Skeletal muscle tissue (tissue), 4 donors: ENCODE data around the gene OFD1. TPM values are rescaled to one million over a fixed set of nuclear protein-coding genes. Genes with fewer than 3 reads are reported as not detected.

Experiments
- H3K27ac ChIP-seq: one replicate; pipeline ENCODE4 v1.7.0; 2013; ENCODE audit warnings: mild to moderate bottlenecking, low read depth, low read length, inconsistent platforms
- H3K27me3 ChIP-seq, 3 donors: one replicate each; pipeline ENCODE4 v1.7.0; 2013; ENCODE audit warnings: low read length in 3 of 3; ENCODE audit not compliant: control insufficient read depth in 3 of 3, insufficient read depth in 3 of 3
- H3K36me3 ChIP-seq, 3 donors: one replicate each; pipeline ENCODE4 v1.7.0; 2013; ENCODE audit warnings: low read length in 3 of 3; ENCODE audit not compliant: control insufficient read depth in 3 of 3, insufficient read depth in 3 of 3
- H3K4me1 ChIP-seq, 3 donors: one replicate each; pipeline ENCODE4 v1.7.0; 2013; ENCODE audit warnings: low read length in 3 of 3, mild to moderate bottlenecking in 3 of 3; ENCODE audit not compliant: control insufficient read depth in 3 of 3, insufficient read depth in 3 of 3
- H3K4me3 ChIP-seq, 3 donors: one replicate each; pipeline ENCODE4 v1.7.0; 2013; ENCODE audit warnings: low read length in 3 of 3
- H3K9ac ChIP-seq, 3 donors: one replicate each; pipeline ENCODE4 v1.7.0; 2013; ENCODE audit warnings: low read length in 3 of 3, mild to moderate bottlenecking in 3 of 3, moderate library complexity in 2 of 3, low read depth in 1 of 3
- H3K9me3 ChIP-seq, 3 donors: one replicate each; pipeline ENCODE4 v1.7.0; 2013; ENCODE audit warnings: low read length in 3 of 3; ENCODE audit not compliant: control insufficient read depth in 3 of 3
- total RNA-seq: library from RNA; depleted of rRNA; stranded (reverse); fragments of >200 nt; gene quantifications from one replicate; pipeline ENCODE4 v1.2.3, GENCODE V29; 2014
- donor health status: Osteomylitis.

OFD1 gene
- total RNA-seq, 1 donor from 2014 or later = 7.3 TPM

GRCh38 chrX:13702111-13702789 lies 32.3 kb upstream of the OFD1 start:
- Histone ChIP-seq H3K27me3 (no peaks in the 10 kb centered on the region), H3K9ac (no peak overlapping the region), H3K27ac (no peak overlapping the region), H3K9me3 (no peaks in the 10 kb centered on the region), H3K4me3 (no peak overlapping the region), H3K4me1 (peaks cover 14 to 18% (median 16%) of the 10 kb centered on the region in 3 donors), H3K36me3 (no peaks in the 10 kb centered on the region)

GRCh38 chrX:13703135-13703534 lies 31.4 kb upstream of the OFD1 start:
- Histone ChIP-seq H3K9me3 (no peaks in the 10 kb centered on the region), H3K9ac (no peak overlapping the region), H3K4me3 (no peak overlapping the region), H3K4me1 (peaks cover 14 to 18% (median 16%) of the 10 kb centered on the region in 3 donors), H3K27me3 (no peaks in the 10 kb centered on the region), H3K27ac (no peak overlapping the region), H3K36me3 (no peaks in the 10 kb centered on the region)

DNA sequence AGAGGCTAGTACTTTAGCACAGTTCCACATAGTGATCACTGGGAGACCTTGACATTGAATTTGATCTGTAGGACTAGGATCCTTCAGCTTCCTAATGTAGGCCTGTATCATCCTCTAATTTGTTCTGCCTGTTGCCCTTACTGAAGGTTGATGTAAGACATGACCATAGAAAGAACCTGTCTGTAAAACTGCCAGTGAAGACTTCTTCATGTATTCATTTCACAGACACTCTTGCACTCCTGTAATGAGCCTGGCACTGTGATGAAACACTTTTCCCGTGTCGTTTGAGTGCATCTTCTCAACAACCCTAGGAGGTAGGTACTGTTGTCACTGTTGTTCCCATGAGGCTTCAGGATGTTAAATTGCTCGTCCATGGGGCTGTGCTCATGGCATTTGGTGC lies 31.0 kb upstream of the OFD1 start:
- H3K9ac ChIP-seq = no peak overlapping the region
- no peaks in the 10 kb centered on the region for H3K36me3 ChIP-seq
- H3K27me3 ChIP-seq = no peaks in the 10 kb centered on the region
- H3K4me3 ChIP-seq = no peak overlapping the region
- H3K4me1 ChIP-seq = peaks cover 14 to 18% (median 16%) of the 10 kb centered on the region in 3 donors
- no peak overlapping the region for H3K27ac ChIP-seq
- no peaks in the 10 kb centered on the region for H3K9me3 ChIP-seq

GRCh38 chrX:13711141-13711540 lies 23.4 kb upstream of the OFD1 start:
- Histone ChIP-seq H3K4me1 (no peaks in the 10 kb centered on the region), H3K4me3 (no peak overlapping the region), H3K36me3 (peaks cover 3 to 7% (median 6%) of the 10 kb centered on the region in 3 donors), H3K27ac (no peak overlapping the region), H3K9me3 (no peaks in the 10 kb centered on the region), H3K9ac (no peak overlapping the region), H3K27me3 (no peaks in the 10 kb centered on the region)

- Histone ChIP-seq H3K4me3 (no peak overlapping the region), H3K27ac (no peak overlapping the region), H3K9me3 (no peaks in the 10 kb centered on the region), H3K36me3 (peaks cover 3 to 15% (median 8%) of the 10 kb centered on the region in 3 donors), H3K4me1 (peaks cover 4 to 11% (median 9%) of the 10 kb centered on the region in 3 donors), H3K9ac (no peak overlapping the region), H3K27me3 (no peaks in the 10 kb centered on the region)
Measured at GRCh38 chrX:13716455-13716854, 18.1 kb upstream of the OFD1 start.

DNA sequence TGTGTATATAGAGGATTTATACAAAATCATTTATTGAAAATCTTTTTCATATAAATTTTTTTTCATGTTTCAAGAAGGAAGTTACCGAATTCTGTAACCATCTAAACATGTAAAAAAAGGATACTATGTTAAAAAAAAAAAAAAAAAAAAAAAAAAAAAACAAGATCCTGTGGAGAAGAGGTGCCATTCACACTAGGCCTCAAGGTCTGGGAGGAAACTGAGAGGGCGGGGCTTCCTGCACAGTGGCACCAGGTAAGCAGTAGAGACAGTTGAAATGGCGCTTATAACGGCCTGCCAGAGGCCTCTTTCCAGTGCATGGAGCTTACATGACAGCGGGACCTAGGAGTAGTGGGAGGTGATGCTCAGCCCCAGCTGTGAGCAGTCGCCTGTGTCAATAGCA lies 17.6 kb upstream of the OFD1 start:
- no peak overlapping the region for H3K27ac ChIP-seq
- no peak overlapping the region for H3K9ac ChIP-seq
- H3K4me3 ChIP-seq = no peak overlapping the region
- peaks cover 4 to 13% (median 10%) of the 10 kb centered on the region in 3 donors for H3K4me1 ChIP-seq
- no peaks in the 10 kb centered on the region for H3K27me3 ChIP-seq
- H3K36me3 ChIP-seq = peaks cover 0 to 12% (median 5%) of the 10 kb centered on the region in 3 donors
- H3K9me3 ChIP-seq = no peaks in the 10 kb centered on the region

DNA sequence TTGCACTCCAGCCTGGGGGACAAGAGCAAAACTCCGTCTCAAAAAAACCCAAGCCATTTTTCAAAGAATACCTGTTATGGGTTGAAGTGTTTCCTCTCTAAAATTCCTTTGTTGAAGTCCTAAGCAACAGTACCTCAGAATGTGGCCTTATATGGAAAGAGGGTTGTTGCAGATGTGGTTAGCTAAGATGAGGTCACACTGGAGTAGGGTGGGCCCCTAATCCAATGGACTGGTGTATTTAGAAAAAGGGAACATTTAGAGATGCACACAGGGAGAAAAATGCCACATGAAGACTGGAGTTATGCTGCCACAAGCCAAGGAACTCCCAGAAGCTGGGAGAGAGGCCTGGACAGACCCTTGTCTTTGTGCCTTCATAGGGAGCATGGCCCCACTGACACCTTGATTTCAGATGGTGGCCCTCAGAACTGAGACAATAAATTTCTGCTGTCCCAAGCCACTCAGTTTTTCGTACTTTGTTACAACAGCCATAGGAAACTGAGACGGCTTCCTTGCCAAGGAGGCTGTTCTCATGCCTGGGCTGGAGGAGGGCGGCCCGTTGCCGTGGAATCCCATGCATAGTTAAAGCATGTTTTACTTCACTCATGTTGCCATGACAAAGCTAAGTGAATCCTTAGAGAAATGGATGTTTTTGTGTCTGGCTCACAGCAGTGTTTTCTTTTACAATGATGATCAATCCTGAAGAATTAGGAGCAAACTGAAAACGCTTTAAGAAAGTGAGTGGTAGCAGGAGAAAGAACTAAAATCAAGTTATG lies 16.7 kb upstream of the OFD1 start:
- peaks cover 8 to 15% (median 10%) of the 10 kb centered on the region in 3 donors for H3K4me1 ChIP-seq
- H3K36me3 ChIP-seq = peaks cover 0 to 12% (median 5%) of the 10 kb centered on the region in 3 donors
- H3K4me3 ChIP-seq = no peak overlapping the region
- peak overlapping the region; percentile 36 for H3K27ac ChIP-seq
- no peaks in the 10 kb centered on the region for H3K27me3 ChIP-seq
- H3K9ac ChIP-seq = no peak overlapping the region
- no peaks in the 10 kb centered on the region for H3K9me3 ChIP-seq

GRCh38 chrX:13719192-13719856 lies 15.2 kb upstream of the OFD1 start:
- Histone ChIP-seq H3K9me3 (no peaks in the 10 kb centered on the region), H3K4me1 (peaks cover 8 to 15% (median 10%) of the 10 kb centered on the region in 3 donors), H3K9ac (no peak overlapping the region), H3K27me3 (no peaks in the 10 kb centered on the region), H3K4me3 (no peak overlapping the region), H3K36me3 (peaks cover 0 to 12% (median 5%) of the 10 kb centered on the region in 3 donors), H3K27ac (peak overlapping the region; percentile 16)

DNA sequence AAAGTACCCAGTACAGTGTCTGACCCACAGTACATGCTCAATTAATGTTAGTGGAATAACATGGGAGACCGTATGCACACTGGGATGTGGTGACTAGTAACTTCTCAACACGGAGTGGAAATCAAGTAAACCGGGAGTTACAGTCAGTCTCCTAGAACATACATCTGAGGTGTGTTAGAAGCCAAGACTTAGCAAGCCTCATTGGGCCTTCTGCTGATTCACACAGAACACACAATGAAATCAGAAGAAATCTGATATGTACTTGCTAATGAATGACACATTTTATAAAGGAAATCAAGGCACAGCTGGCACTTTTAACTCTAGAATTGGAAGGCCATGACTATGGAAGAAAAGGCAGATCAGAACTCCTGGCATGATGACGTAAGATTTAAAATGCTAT lies 13.2 kb upstream of the OFD1 start:
- Histone ChIP-seq H3K27ac (peak overlapping the region; percentile 52), H3K9ac (no peak overlapping the region), H3K4me1 (peaks cover 8 to 15% (median 10%) of the 10 kb centered on the region in 3 donors)

More for the DNA sequence above, 13.2 kb upstream of the OFD1 start:
- peaks cover 0 to 7% (median 2%) of the 10 kb centered on the region in 3 donors for H3K36me3 ChIP-seq
- no peaks in the 10 kb centered on the region for H3K9me3 ChIP-seq
- no peaks in the 10 kb centered on the region for H3K27me3 ChIP-seq
- no peak overlapping the region for H3K4me3 ChIP-seq
